Keratinocyte (primary cell): ENCODE data around the gene CST6.

ENCODE experiments used
- EZH2 ChIP-seq: IDR thresholded peaks from one replicate; pipeline ENCODE4 v1.6.1; 2012; ENCODE audit warnings: inconsistent platforms, mild to moderate bottlenecking, low read length, moderate library complexity
- TF ChIP-seq, protein P1 (sequence below), 3 experiments: IDR thresholded peaks in 1 of 3; conservative IDR thresholded peaks in 1 of 3; optimal IDR thresholded peaks in 1 of 3; 2 replicates in 2 of 3; 3 replicates in 1 of 3; pipeline versions ENCODE3 to v1.5.1; 2011; ENCODE audit warnings: low read length in 3 of 3, mild to moderate bottlenecking in 3 of 3, moderate library complexity in 2 of 3, control low read depth in 1 of 3, inconsistent platforms in 1 of 3; ENCODE audit not compliant: insufficient read depth in 2 of 3; ENCODE audit errors: extremely low read depth in 1 of 3

DNA sequence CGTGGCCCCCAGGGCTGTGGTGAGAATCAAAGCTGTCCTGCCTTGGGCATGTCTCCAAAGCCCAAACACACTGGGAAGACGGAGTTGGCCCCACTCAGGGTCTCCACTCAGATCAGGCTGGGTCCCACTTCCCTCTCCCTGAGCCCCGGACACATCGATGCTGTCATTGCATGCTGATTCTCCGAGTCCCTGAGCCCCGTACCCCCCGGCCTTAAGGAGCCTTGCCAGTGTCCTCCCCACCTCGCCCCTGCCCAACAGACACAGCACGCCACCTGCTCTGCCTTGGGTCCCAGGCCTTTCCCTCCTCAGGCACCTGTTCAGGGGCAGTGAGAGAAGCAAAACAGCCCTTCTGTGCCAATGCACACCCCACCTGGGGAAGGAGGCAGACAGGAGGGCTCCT, 24.5 kb upstream of the CST6 start:
- TF ChIP-seq, protein P1, sequence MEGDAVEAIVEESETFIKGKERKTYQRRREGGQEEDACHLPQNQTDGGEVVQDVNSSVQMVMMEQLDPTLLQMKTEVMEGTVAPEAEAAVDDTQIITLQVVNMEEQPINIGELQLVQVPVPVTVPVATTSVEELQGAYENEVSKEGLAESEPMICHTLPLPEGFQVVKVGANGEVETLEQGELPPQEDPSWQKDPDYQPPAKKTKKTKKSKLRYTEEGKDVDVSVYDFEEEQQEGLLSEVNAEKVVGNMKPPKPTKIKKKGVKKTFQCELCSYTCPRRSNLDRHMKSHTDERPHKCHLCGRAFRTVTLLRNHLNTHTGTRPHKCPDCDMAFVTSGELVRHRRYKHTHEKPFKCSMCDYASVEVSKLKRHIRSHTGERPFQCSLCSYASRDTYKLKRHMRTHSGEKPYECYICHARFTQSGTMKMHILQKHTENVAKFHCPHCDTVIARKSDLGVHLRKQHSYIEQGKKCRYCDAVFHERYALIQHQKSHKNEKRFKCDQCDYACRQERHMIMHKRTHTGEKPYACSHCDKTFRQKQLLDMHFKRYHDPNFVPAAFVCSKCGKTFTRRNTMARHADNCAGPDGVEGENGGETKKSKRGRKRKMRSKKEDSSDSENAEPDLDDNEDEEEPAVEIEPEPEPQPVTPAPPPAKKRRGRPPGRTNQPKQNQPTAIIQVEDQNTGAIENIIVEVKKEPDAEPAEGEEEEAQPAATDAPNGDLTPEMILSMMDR (optimal IDR thresholded peaks at IDR 0.05 in 1 of 3, IDR thresholded peaks at IDR 0.05 in 1 of 3, conservative IDR thresholded peaks at IDR 0.05 in 1 of 3; ENCODE audit: extremely low read depth in 1 of 3, insufficient read depth in 2 of 3, low read length in 3 of 3): no peak
- TF ChIP-seq EZH2: no peak
